ENCODE measurements around the gene TICRR. TPM values are rescaled to one million over a fixed set of nuclear protein-coding genes. Genes with fewer than 3 reads are reported as not detected.

The TICRR gene
- total RNA-seq, 1 experiment from 2014 or later: 5.1 TPM

- H3K36me3 ChIP-seq (ENCODE audit: insufficient read depth, low read length): no peaks in the 10 kb centered on the region
- H3K79me2 ChIP-seq (ENCODE audit: low read length): no peaks in the 10 kb centered on the region
- H4K20me1 ChIP-seq (ENCODE audit: insufficient read depth, low read depth, low read length): no peaks in the 10 kb centered on the region
- H3K9me3 ChIP-seq (ENCODE audit: low read length): no peaks in the 10 kb centered on the region
- no peak overlapping the region for H3K9ac ChIP-seq (ENCODE audit: low read length)
- DNase-seq: no peak
- H3K4me1 ChIP-seq (ENCODE audit: low read length): no peaks in the 10 kb centered on the region
- H3K9me2 ChIP-seq (replicated peaks; ENCODE audit: insufficient read depth, low read length): no peaks in the 10 kb centered on the region
- no peak overlapping the region for H2AFZ ChIP-seq (ENCODE audit: low read length)
- no peaks in the 10 kb centered on the region for H3K27me3 ChIP-seq (ENCODE audit: low read length)
- H3K27ac ChIP-seq (ENCODE audit: low read length): no peak overlapping the region
- peak overlapping the region; percentile 32 for H3K4me2 ChIP-seq (ENCODE audit: low read depth, low read length, poor library complexity, severe bottlenecking)
- H3K4me3 ChIP-seq (ENCODE audit: low read length): 0 out of 2 replicates have a peak overlapping the region, but pooled peaks have one; percentile 36
These were observed 90.3 kb downstream of the TICRR start for GRCh38 chr15:89665449-89666181.

- Histone ChIP-seq H3K79me2 (ENCODE audit: low read length) (no peaks in the 10 kb centered on the region), H3K27me3 (ENCODE audit: low read length) (no peaks in the 10 kb centered on the region), H3K9me3 (ENCODE audit: low read length) (no peaks in the 10 kb centered on the region), H3K4me1 (ENCODE audit: low read length) (no peaks in the 10 kb centered on the region), H3K4me2 (ENCODE audit: low read depth, low read length, poor library complexity, severe bottlenecking) (no peak overlapping the region), H3K9me2 (replicated peaks; ENCODE audit: insufficient read depth, low read length) (no peaks in the 10 kb centered on the region), H2AFZ (ENCODE audit: low read length) (no peak overlapping the region), H3K36me3 (ENCODE audit: insufficient read depth, low read length) (no peaks in the 10 kb centered on the region), H3K9ac (ENCODE audit: low read length) (no peak overlapping the region), H3K27ac (ENCODE audit: low read length) (no peak overlapping the region), H3K4me3 (ENCODE audit: low read length) (0 out of 2 replicates have a peak overlapping the region, but pooled peaks have one; percentile 36), H4K20me1 (ENCODE audit: insufficient read depth, low read depth, low read length) (no peaks in the 10 kb centered on the region)
- DNase-seq: no peak
These were observed 91.1 kb downstream of the TICRR start for GRCh38 chr15:89666184-89666857.

GRCh38 chr15:89666858-89667705 lies 91.8 kb downstream of the TICRR start:
- H3K9ac ChIP-seq (ENCODE audit: low read length): no peak overlapping the region
- no peaks in the 10 kb centered on the region for H3K9me2 ChIP-seq (replicated peaks; ENCODE audit: insufficient read depth, low read length)
- DNase-seq: no peak
- no peaks in the 10 kb centered on the region for H3K4me1 ChIP-seq (ENCODE audit: low read length)
- no peak overlapping the region for H3K27ac ChIP-seq (ENCODE audit: low read length)
- no peaks in the 10 kb centered on the region for H3K79me2 ChIP-seq (ENCODE audit: low read length)
- no peak overlapping the region for H2AFZ ChIP-seq (ENCODE audit: low read length)
- H3K9me3 ChIP-seq (ENCODE audit: low read length): no peaks in the 10 kb centered on the region
- no peaks in the 10 kb centered on the region for H4K20me1 ChIP-seq (ENCODE audit: insufficient read depth, low read depth, low read length)
- no peak overlapping the region for H3K4me2 ChIP-seq (ENCODE audit: low read depth, low read length, poor library complexity, severe bottlenecking)
- no peaks in the 10 kb centered on the region for H3K36me3 ChIP-seq (ENCODE audit: insufficient read depth, low read length)
- H3K27me3 ChIP-seq (ENCODE audit: low read length): no peaks in the 10 kb centered on the region
- H3K4me3 ChIP-seq (ENCODE audit: low read length): no peak overlapping the region

GRCh38 chr15:89667706-89667960 lies 92.4 kb downstream of the TICRR start:
- Histone ChIP-seq H2AFZ (ENCODE audit: low read length) (no peak overlapping the region), H3K9me2 (replicated peaks; ENCODE audit: insufficient read depth, low read length) (no peaks in the 10 kb centered on the region), H3K4me3 (ENCODE audit: low read length) (no peak overlapping the region), H3K79me2 (ENCODE audit: low read length) (no peaks in the 10 kb centered on the region), H3K4me1 (ENCODE audit: low read length) (no peaks in the 10 kb centered on the region), H3K27me3 (ENCODE audit: low read length) (no peaks in the 10 kb centered on the region), H4K20me1 (ENCODE audit: insufficient read depth, low read depth, low read length) (no peaks in the 10 kb centered on the region), H3K27ac (ENCODE audit: low read length) (no peak overlapping the region), H3K9me3 (ENCODE audit: low read length) (no peaks in the 10 kb centered on the region), H3K36me3 (ENCODE audit: insufficient read depth, low read length) (no peaks in the 10 kb centered on the region), H3K4me2 (ENCODE audit: low read depth, low read length, poor library complexity, severe bottlenecking) (no peak overlapping the region), H3K9ac (ENCODE audit: low read length) (no peak overlapping the region)
- no peak for DNase-seq

GRCh38 chr15:89668171-89668570 lies 92.9 kb downstream of the TICRR start:
- Histone ChIP-seq H3K27ac (ENCODE audit: low read length) (no peak overlapping the region), H4K20me1 (ENCODE audit: insufficient read depth, low read depth, low read length) (no peaks in the 10 kb centered on the region), H2AFZ (ENCODE audit: low read length) (no peak overlapping the region), H3K9me2 (replicated peaks; ENCODE audit: insufficient read depth, low read length) (no peaks in the 10 kb centered on the region), H3K27me3 (ENCODE audit: low read length) (no peaks in the 10 kb centered on the region), H3K9ac (ENCODE audit: low read length) (no peak overlapping the region), H3K9me3 (ENCODE audit: low read length) (no peaks in the 10 kb centered on the region), H3K79me2 (ENCODE audit: low read length) (no peaks in the 10 kb centered on the region), H3K4me3 (ENCODE audit: low read length) (no peak overlapping the region), H3K4me2 (ENCODE audit: low read depth, low read length, poor library complexity, severe bottlenecking) (no peak overlapping the region), H3K36me3 (ENCODE audit: insufficient read depth, low read length) (no peaks in the 10 kb centered on the region), H3K4me1 (ENCODE audit: low read length) (no peaks in the 10 kb centered on the region)
- DNase-seq: no peak

- H3K9ac ChIP-seq (ENCODE audit: low read length): no peak overlapping the region
- no peaks in the 10 kb centered on the region for H3K9me3 ChIP-seq (ENCODE audit: low read length)
- no peaks in the 10 kb centered on the region for H3K36me3 ChIP-seq (ENCODE audit: insufficient read depth, low read length)
- no peak overlapping the region for H2AFZ ChIP-seq (ENCODE audit: low read length)
- H3K27me3 ChIP-seq (ENCODE audit: low read length): no peaks in the 10 kb centered on the region
- H3K9me2 ChIP-seq (replicated peaks; ENCODE audit: insufficient read depth, low read length): no peaks in the 10 kb centered on the region
- H4K20me1 ChIP-seq (ENCODE audit: insufficient read depth, low read depth, low read length): no peaks in the 10 kb centered on the region
- no peak overlapping the region for H3K4me2 ChIP-seq (ENCODE audit: low read depth, low read length, poor library complexity, severe bottlenecking)
- no peak overlapping the region for H3K4me3 ChIP-seq (ENCODE audit: low read length)
- H3K79me2 ChIP-seq (ENCODE audit: low read length): no peaks in the 10 kb centered on the region
- DNase-seq: no peak
- H3K4me1 ChIP-seq (ENCODE audit: low read length): no peaks in the 10 kb centered on the region
- H3K27ac ChIP-seq (ENCODE audit: low read length): no peak overlapping the region
These were observed 94.1 kb downstream of the TICRR start for GRCh38 chr15:89669309-89669865.

DNA sequence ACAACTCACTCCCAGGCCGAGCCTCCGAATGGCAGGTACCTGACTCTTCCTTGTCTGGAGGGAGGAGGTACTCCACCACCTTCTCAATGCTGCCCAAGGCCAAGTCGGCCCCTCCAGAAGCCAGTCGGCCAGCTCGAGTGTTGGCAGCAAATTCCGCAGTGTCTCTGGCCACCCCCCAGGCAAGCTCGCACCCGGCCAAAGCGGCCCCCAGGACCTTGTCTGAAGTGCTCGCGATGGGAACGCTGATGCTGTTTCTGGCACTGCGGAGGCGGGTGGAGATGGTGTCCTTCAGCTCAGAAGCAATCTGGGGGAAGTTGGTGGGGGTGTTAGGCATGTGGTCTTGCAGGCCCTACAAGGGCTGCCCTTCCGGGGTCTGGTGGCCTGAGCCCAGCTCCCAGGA lies 94.7 kb downstream of the TICRR start:
- H3K79me2 ChIP-seq (ENCODE audit: low read length): no peaks in the 10 kb centered on the region
- H3K9me3 ChIP-seq (ENCODE audit: low read length): no peaks in the 10 kb centered on the region
- H3K27ac ChIP-seq (ENCODE audit: low read length): no peak overlapping the region
- no peaks in the 10 kb centered on the region for H3K4me1 ChIP-seq (ENCODE audit: low read length)
- no peak overlapping the region for H3K9ac ChIP-seq (ENCODE audit: low read length)
- no peaks in the 10 kb centered on the region for H3K27me3 ChIP-seq (ENCODE audit: low read length)
- H3K36me3 ChIP-seq (ENCODE audit: insufficient read depth, low read length): no peaks in the 10 kb centered on the region
- H4K20me1 ChIP-seq (ENCODE audit: insufficient read depth, low read depth, low read length): no peaks in the 10 kb centered on the region
- H2AFZ ChIP-seq (ENCODE audit: low read length): no peak overlapping the region
- no peak overlapping the region for H3K4me2 ChIP-seq (ENCODE audit: low read depth, low read length, poor library complexity, severe bottlenecking)
- no peak for DNase-seq
- H3K4me3 ChIP-seq (ENCODE audit: low read length): no peak overlapping the region
- no peaks in the 10 kb centered on the region for H3K9me2 ChIP-seq (replicated peaks; ENCODE audit: insufficient read depth, low read length)

GRCh38 chr15:89670971-89671560 lies 95.8 kb downstream of the TICRR start:
- Histone ChIP-seq H3K9me3 (ENCODE audit: low read length) (no peaks in the 10 kb centered on the region), H3K4me2 (ENCODE audit: low read depth, low read length, poor library complexity, severe bottlenecking) (no peak overlapping the region), H3K79me2 (ENCODE audit: low read length) (no peaks in the 10 kb centered on the region), H2AFZ (ENCODE audit: low read length) (no peak overlapping the region), H3K27ac (ENCODE audit: low read length) (no peak overlapping the region), H3K27me3 (ENCODE audit: low read length) (no peaks in the 10 kb centered on the region), H3K9ac (ENCODE audit: low read length) (no peak overlapping the region), H3K36me3 (ENCODE audit: insufficient read depth, low read length) (no peaks in the 10 kb centered on the region), H3K4me1 (ENCODE audit: low read length) (no peaks in the 10 kb centered on the region), H3K9me2 (replicated peaks; ENCODE audit: insufficient read depth, low read length) (no peaks in the 10 kb centered on the region), H3K4me3 (ENCODE audit: low read length) (no peak overlapping the region), H4K20me1 (ENCODE audit: insufficient read depth, low read depth, low read length) (no peaks in the 10 kb centered on the region)
- DNase-seq: no peak

Measured in Karpas-422 (cell line).